A204.1 (cell line): Measurements from ENCODE around the gene EDNRB.
"Not testable (repeated sequence)": the region's sequence is repeated elsewhere in the genome, so short reads cannot be mapped to it uniquely, and the experiment has no call there.

Experiments used
- FAIRE-seq: peaks from 2 replicates; lab custom pipeline; 2012; peaks lifted over from hg19 to GRCh38; lab: Jason Lieb, UNC

The EDNRB gene

GRCh38 chr13:77918391-77919245 is at the start of gene EDNRB:
TSS of gene EDNRB (minus strand) at chr13:77918831. CDS start at chr13:77918573, 258 bp downstream.
- no peak for FAIRE-seq

- FAIRE-seq, result no peak
Measured at GRCh38 chr13:77966671-77967070, 48.0 kb upstream of the EDNRB start.

GRCh38 chr13:77952737-77953136 is 34.1 kb upstream of the EDNRB start:
- no peak for FAIRE-seq

GRCh38 chr13:77952276-77952675 is 33.6 kb upstream of the EDNRB start:
- no peak for FAIRE-seq

- no peak for FAIRE-seq
Measured at GRCh38 chr13:77946522-77946921, 27.9 kb upstream of the EDNRB start.

- FAIRE-seq, result not testable (repeated sequence)
Measured at GRCh38 chr13:77935063-77935462, 16.4 kb upstream of the EDNRB start.

- no peak for FAIRE-seq
Measured at GRCh38 chr13:77930430-77930829, 11.8 kb upstream of the EDNRB start.

GRCh38 chr13:77928909-77929308 is 10.3 kb upstream of the EDNRB start:
- no peak for FAIRE-seq

- no peak for FAIRE-seq
Measured at GRCh38 chr13:77925616-77926015, 7.0 kb upstream of the EDNRB start.

- no peak for FAIRE-seq
Measured at GRCh38 chr13:77919921-77920294, 1.3 kb upstream of the EDNRB start.

- no peak for FAIRE-seq
Measured at GRCh38 chr13:77919246-77919920, 752 bp upstream of the EDNRB start.

- FAIRE-seq, result no peak
Measured at GRCh38 chr13:77916488-77916887, 2.1 kb downstream of the EDNRB start.

- no peak for FAIRE-seq
Measured at GRCh38 chr13:77915686-77916085, 2.9 kb downstream of the EDNRB start.

- no peak for FAIRE-seq
Measured at GRCh38 chr13:77913003-77913402, 5.6 kb downstream of the EDNRB start.

- no peak for FAIRE-seq
Measured at GRCh38 chr13:77911751-77912150, 6.9 kb downstream of the EDNRB start.

- FAIRE-seq, result no peak
Measured at GRCh38 chr13:77909827-77910226, 8.8 kb downstream of the EDNRB start.

- no peak for FAIRE-seq
Measured at GRCh38 chr13:77908531-77908930, 10.1 kb downstream of the EDNRB start.

GRCh38 chr13:77907666-77908341 is 10.8 kb downstream of the EDNRB start:
- no peak for FAIRE-seq

GRCh38 chr13:77904031-77904430 is 14.6 kb downstream of the EDNRB start:
- FAIRE-seq, result no peak

- FAIRE-seq, result no peak
Measured at GRCh38 chr13:77903435-77903834, 15.2 kb downstream of the EDNRB start.

GRCh38 chr13:77902319-77902963 is 16.2 kb downstream of the EDNRB start:
- no peak for FAIRE-seq

GRCh38 chr13:77898097-77898496 is 20.5 kb downstream of the EDNRB start:
- no peak for FAIRE-seq

- no peak for FAIRE-seq
Measured at GRCh38 chr13:77896977-77897376, 21.7 kb downstream of the EDNRB start.
